NCI-H146 (cell line): ENCODE data around the gene CCDC127.
"Not testable (repeated sequence)": the region's sequence is repeated elsewhere in the genome, so short reads cannot be mapped to it uniquely, and the experiment has no call there.

Experiments
- DNase-seq: peaks from one replicate; lab custom pipeline; 2025; lab: John Stamatoyannopoulos, UW

The CCDC127 gene, protein sequence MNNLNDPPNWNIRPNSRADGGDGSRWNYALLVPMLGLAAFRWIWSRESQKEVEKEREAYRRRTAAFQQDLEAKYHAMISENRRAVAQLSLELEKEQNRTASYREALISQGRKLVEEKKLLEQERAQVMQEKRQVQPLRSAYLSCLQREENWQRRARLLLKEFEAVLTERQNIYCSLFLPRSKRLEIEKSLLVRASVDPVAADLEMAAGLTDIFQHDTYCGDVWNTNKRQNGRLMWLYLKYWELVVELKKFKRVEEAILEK

DNA sequence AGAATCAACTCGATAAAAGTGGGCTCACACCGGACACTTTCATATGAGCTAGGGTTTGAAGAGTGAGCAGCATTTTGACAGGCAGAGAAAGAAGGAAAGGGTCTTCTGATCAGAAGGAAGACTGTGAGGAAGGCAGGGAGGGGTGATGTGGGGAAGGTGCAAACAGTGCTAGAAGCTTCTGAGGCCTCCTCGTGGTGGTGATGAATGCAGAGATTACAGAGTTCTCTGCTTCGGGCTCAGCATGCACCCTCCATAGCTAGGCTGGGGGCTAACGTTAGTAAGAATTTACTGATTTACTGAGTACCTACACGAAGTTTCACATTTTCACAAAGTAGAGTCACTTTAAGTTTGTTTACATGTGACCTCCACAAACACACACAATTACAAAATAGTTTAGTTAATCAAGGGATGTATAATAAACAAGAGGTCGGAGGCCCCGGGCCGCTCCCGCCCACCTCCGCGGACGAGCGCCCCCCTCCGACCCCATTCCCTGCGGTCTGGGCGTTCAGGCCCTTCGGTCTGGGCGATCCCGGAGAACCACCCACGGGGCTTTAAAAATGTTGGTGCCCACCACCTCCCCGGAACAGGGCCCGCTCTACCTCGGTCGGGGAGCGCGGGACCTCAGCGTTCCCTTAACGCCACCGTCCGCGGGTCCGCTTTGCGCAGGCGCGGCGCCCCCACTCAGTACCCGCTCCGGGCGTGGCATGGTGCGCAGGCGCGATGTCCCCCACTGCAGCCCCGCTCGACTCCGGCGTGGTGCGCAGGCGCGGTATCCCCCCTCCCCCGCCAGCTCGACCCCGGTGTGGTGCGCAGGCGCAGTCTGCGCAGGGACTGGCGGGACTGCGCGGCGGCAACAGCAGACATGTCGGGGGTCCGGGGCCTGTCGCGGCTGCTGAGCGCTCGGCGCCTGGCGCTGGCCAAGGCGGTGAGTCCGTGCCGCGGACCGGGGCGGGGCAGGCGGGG lies at the start of gene CCDC127, which contains the start of gene SDHA:
Gene CCDC127, minus strand, starts transcription at position 660 of the 963 bp plus-strand sequence. CDS start 1,304 bp downstream, outside the sequence.
Gene SDHA, plus strand, starts transcription at position 827 of the 963 bp plus-strand sequence. Its CDS starts 36 bp downstream, at position 863.
- DNase-seq, result peak; percentile 95

DNA sequence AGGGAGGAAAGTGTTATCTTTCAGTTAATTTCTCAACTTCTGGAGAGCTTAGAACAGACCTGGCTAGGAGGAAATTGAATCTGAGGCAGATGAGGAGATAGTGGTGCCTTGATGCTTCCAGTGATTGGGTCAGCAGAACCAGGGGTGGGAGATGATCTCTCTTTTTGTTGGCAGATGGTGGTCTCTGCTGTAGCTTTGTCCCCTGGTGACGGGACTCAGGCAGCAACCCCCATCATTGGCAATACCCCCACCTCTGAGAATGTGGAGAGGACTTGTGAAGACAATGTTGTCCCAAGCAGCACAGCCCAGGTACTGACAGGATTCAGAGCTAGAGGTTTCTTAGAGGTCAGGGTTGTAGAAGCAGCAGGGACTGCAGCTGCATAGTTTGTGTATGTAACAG lies 49.8 kb upstream of the CCDC127 start:
- no peak for DNase-seq

DNA sequence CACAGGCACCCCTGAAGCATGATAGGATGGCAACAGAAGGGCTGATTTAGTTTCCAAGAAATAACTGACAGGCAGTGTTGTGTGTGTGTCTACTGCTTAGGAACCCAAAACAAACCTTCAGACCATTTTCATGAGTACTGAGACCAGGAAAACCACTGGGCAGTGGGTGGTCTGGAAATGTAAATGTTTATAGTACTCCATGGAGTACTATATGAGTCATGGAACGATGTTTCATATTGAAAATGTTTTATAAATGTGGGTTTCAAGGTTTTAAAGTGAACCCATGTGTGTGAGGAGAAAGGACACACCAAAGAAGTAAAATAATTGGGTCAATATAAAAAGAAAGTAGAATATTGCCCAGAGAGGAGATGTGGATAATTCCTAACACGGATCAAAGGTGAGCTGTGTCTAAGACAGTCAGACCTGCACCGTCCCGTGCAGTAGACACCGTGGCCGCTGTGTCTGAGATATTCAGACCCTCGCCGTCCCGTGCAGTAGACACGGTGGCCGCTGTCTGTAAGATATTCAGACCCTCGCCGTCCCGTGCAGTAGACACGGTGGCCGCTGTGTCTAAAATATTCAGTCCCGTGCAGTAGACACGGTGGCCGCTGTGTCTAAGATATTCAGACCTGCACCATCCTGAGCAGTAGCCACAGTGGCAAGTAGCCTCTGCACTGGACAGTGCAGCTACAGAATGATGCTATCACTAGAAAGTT lies 48.5 kb upstream of the CCDC127 start:
- DNase-seq, result not testable (repeated sequence)

DNA sequence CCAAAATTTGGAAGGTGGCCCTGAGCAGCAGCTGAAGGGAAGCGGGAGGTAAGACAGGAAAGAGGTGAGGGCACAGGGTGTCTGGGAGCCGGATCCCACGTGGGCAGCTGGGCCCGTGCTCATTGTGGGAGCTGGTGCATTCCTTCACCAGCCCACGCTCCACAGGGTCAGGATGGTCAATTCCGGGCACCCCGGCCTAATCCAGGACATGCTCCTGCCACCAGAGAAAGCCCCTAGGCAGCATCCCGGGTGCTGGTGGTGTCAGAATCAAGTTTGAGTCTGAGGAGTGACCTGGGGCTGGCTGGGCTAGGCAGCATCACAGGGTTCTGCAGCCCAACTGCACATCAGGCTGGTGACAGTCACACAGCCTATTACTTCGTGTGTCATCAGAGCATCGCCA lies 46.4 kb upstream of the CCDC127 start:
- DNase-seq, result no peak

DNA sequence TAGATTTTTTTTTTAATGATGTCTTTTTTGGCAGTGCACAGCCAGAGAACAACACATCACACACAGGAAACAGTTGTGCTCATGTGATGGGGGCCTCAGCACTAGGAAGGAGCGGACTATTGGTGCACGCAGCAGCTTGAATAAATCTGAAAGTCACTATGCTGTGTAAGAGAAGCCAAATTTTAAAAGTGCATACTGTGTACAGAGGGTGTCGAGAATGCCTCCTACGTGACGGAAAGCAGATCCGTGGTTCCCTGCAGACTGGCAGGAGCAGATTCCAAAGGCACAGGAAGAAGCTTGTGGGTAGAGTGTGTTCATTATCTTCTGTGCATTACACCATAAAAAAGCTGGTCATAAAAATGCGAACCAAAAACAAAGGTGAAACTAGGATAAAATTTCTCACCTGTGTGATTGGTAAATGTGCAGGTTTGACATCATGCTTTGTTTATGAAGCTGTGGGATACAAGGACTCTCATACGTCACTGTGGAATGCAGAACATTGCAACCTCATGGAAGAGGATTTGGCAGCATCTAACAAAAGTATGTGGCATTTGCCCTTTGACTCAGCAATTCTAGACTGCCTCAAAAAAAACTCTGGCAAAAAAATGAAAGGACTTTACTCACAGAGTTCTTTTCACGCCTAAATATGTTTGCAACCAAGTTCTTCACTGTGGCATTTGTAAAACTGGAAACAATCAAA lies 45.5 kb upstream of the CCDC127 start:
- not testable (repeated sequence) for DNase-seq

DNA sequence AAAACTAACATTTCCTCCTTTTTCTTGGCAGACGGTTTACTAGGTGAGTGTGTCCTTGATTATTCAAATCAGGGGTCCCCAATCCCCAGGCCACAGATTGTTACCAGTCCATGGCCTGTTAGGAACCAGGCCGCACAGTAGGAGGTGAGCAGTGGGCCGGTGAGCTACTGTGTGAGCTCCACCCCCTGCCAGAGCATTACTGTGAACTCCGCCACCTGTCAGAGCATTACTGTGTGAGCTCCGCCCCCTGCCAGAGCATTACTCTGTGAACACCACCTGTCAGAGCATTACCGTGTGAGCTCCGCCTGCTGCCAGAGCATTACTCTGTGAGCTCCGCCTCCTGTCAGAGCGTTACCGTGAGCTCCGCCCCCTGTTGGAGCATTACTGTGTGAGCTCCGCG lies 39.2 kb upstream of the CCDC127 start:
- peak; percentile 11 for DNase-seq

DNA sequence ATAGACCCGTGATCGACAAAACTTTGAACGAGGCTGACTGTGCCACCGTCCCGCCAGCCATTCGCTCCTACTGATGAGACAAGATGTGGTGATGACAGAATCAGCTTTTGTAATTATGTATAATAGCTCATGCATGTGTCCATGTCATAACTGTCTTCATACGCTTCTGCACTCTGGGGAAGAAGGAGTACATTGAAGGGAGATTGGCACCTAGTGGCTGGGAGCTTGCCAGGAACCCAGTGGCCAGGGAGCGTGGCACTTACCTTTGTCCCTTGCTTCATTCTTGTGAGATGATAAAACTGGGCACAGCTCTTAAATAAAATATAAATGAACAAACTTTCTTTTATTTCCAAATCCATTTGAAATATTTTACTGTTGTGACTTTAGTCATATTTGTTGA lies 38.4 kb upstream of the CCDC127 start:
- not testable (repeated sequence) for DNase-seq

DNA sequence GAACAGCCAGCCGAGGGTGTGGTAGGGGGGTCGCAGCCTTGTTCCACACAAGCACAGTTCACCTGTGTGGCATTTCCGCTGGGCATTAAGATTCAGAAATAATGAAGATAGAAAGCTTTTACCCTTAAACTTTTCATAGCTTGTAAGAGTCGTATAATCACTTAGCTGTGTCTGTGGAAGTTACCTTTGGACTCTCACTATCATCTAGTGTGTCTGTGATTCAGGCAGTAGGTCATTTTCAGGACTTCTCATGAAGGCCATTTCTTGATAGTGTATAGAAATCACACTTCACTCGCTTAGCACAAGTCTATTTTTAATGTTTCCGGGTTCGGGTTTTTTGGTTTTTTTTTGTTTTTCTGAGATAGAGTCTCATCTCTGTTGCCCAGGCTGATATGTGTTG lies 37.2 kb upstream of the CCDC127 start:
- not testable (repeated sequence) for DNase-seq

DNA sequence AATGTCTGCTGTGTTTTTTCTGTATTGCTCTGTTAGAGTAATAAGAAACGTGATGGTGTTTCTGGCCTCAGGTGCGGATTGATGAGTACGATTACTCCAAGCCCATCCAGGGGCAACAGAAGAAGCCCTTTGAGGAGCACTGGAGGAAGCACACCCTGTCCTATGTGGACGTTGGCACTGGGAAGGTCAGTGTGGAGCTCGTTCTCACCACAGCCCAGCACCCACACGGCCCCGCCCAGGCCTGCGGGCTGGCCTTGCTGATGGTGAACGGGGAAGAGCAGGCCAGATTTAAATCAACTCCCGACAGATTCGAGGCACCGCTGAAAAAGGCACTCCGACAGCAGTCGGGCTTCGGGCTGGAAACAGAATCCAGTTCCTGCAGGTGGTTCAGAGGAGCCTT lies 36.4 kb upstream of the CCDC127 start:
- not testable (repeated sequence) for DNase-seq

DNA sequence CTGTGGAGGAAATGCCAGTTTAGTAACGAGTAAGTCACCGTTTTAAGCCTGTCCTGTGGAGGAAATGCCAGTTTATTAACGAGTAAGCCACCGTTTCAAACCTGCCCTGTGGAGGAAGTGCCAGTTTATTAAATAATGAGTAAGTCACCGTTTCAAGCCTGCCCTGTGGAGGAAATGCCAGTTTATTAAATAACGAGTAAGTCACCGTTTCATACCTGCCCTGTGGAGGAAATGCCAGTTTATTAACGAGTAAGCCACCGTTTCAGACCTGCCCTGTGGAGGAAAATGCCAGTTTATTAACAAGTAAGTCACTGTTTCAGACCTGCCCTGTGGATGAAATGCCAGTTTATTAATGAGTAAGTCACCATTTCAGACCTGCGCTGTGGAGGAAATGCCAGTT lies 34.6 kb upstream of the CCDC127 start:
- no peak for DNase-seq

DNA sequence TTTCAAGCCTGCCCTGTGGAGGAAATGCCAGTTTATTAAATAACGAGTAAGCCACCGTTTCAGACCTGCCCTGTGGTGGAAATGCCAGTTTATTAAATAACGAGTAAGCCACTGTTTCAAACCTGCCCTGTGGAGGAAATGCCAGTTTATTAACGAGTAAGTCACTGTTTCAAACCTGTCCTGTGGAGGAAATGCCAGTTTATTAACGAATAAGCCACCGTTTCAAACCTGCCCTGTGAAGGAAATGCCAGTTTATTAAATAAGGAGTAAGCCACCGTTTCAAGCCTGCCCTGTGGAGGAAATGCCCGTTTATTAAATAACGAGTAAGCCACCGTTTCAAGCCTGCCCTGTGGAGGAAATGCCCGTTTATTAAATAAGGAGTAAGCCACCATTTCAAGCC lies 34.0 kb upstream of the CCDC127 start:
- not testable (repeated sequence) for DNase-seq

DNA sequence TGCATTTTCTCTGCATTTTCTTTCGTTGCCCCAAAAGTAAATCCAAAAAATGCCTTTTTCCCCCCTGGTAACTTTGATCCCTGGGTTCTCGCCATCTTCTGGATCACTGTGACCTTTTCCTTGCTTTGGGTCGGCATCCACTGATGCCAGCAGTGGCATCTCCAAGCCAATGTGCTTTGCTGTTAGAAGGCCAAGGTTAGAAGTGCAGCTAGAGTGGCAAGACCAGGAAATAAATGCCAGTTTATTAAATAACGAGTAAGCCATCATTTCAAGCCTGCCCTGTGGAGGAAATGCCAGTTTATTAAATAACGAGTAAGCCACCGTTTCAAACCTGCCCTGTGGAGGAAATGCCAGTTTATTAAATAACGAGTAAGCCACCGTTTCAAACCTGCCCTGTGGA lies 33.6 kb upstream of the CCDC127 start:
- not testable (repeated sequence) for DNase-seq

DNA sequence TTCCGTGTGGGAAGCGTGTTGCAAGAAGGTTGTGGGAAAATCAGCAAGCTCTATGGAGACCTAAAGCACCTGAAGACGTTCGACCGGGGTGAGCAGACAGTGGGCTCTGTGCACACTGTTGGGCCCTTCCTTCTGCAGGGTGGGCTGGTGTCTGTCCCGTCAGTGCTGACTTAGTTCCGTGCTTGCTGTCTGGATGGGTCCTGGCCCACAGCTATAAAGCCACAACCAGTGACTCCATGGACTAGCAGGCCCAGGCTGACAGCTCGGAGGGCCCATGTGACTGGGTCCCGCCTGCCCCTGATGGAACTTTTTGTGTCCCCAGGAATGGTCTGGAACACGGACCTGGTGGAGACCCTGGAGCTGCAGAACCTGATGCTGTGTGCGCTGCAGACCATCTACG lies 33.1 kb upstream of the CCDC127 start:
- DNase-seq, result not testable (repeated sequence)

DNA sequence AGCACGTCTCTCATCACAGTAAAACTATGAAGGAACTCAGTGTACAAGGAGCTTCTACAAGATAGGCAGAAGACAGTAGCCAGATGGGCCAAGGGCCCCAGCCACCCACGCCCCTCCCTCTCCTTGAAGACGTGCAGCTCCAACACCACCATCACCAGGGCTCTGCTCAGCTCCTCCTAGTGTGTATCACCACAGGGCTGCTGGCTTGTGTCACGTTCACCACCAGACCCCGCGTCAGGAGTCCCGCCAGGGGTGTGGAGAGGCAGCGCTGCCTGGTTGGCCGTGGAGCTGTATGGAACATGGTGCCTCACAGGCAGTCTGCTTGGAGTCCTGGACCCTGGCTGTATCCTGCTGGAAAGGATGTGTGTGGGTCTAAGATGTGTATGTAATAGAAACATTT lies 32.4 kb upstream of the CCDC127 start:
- not testable (repeated sequence) for DNase-seq

DNA sequence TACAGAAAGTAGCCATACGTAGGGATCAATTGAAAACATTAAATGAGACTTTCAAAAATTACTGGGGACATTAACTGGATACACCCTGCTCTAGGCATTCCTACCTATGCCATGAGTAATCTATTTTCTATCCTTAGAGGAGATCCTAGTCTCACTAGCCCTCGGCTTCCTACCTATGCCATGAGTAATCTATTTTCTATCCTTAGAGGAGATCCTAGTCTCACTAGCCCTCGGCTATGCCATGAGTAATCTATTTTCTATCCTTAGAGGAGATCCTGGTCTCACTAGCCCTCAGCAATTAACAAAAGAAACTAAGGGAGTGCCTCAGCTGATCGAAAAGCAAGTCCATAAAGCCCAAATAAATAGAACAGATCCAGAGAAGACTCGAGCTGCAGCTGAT lies 27.8 kb upstream of the CCDC127 start:
- not testable (repeated sequence) for DNase-seq

DNA sequence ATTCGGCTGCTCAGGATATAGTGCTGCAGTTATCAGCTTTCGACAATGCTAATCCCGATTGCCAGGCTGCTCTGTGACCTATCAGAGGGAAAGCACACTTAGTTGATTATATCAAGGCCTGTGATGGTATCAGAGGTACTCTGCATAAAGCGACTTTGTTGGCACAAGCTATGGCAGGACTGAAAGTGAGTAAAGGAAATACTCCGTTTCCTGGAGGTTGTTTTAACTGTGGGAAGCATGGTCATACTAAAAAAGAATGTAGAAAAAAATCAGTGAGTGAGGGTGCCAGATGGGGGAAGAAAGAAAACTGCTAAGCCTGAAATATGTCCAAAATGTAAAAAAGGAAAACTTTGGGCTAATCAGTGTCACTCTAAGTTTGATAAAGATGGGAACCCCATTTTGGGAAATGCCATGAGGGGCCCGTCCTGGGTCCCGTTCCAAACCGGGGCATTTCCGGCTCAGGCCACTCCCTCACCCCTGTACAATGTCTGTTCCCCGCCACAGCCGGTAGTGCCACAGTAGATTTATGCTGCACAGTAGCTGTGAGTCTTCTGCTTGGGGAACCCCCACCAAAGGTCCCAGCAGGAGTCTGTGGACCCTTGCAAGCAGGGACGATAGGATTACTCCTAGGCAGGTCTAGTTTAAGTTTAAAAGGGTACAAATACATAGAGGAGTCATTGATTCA lies 25.9 kb upstream of the CCDC127 start:
- not testable (repeated sequence) for DNase-seq

DNA sequence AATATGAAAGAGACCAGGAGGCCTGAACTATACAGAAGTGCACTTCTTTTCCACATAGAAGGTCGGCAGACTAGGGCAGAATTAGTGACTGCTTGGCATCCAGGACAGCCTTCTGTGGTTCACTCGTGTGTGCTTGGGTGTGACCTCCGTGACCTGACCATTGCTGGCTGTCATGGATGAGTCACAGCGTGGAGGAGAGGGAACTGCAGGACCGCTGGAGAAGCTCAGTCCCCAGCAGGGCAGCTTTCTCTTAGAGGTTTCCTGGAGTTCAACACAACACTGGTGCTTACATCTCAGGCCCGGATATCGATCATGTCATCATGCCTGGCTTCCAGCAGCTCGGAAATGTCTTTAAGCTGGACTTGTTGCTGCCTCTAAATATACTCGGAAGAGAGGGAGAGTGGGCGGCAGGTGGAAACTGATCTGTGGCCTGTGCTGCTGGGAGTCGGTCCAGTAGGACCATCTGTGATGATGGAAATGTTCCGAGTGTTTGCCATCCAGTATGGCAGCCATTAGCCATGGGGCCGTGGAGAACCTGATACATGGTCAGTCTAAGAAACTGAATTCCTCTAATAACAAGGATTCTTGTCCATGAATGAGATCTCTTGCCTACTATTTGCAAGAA lies 23.2 kb upstream of the CCDC127 start:
- DNase-seq, result not testable (repeated sequence)

DNA sequence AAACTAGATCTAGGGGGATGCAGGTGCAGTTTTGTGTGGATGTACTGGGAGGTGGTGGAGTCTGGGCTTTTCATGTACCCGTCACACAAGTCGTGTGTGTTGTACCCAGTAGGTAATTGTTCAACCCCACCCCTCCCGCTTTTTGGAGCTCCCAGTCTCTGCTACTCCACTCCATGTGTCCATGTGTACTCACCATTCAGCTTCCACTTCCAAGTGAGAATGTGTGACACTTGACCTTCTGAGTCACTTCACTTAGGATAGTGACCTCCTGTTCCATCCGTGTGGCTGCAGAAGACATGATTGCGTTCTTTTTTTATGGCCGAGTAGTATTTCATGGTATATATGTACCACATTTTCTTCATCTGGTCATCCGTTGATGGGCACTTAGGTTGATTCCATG lies 22.6 kb upstream of the CCDC127 start:
- not testable (repeated sequence) for DNase-seq

DNA sequence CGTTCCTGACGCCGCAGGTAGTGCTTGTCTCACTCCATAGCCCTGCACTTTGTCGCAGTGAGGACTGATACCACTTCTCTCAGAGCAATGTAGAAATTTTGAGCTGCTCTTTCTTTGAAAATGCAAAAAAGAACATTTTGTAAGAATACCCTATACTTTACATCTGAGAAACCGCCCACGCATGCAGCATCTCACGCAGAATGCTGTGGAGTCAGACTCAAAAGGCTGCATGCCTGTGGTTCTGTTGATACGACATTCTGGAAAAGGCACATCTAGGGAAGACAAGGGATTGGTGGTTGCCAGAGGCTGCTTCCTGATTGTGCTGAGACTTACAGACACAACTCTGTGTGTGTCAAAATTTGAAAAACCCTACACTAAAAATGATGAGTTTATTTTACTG lies 20.0 kb upstream of the CCDC127 start:
- not testable (repeated sequence) for DNase-seq

DNA sequence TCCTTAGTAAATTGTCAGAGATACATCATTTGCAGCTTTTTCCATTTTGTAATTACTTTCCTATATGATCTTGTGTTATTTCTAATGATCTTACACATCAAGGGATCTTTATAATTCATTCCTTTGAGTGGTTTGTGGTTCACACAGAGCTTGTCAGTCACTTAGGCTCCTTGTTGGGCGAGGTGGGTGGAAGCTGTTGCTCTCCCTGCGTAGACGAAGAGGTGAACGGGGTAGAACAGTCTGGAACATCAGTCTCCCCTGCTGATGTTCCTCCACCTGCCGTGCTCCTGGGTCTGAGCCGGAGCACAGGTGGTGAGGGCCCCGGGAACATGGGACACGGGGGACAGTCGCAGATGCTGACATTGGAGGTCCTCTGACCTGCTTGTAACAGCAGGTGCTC lies 17.6 kb upstream of the CCDC127 start:
- not testable (repeated sequence) for DNase-seq
